ES-I3 (cell line): ENCODE results near the gene C10orf143.

Experiments used
- H3K36me3 ChIP-seq: 2 replicates; pipeline ENCODE4 v1.6.1; 2013; ENCODE audit warnings: mild to moderate bottlenecking, low read length, control low read depth, moderate library complexity; ENCODE audit not compliant: insufficient read depth
- H3K4me1 ChIP-seq: 2 replicates; pipeline ENCODE4 v1.6.1; 2013; ENCODE audit warnings: mild to moderate bottlenecking, control low read depth, low read length; ENCODE audit not compliant: insufficient read depth
- H3K9ac ChIP-seq: 2 replicates; pipeline ENCODE4 v1.6.1; 2013; ENCODE audit warnings: low read depth, mild to moderate bottlenecking, low read length, moderate library complexity
- H3K9me3 ChIP-seq: 2 replicates; pipeline ENCODE4 v1.6.1; 2013; ENCODE audit warnings: mild to moderate bottlenecking, low read length, moderate library complexity; ENCODE audit not compliant: control insufficient read depth, insufficient read depth

Gene C10orf143

DNA sequence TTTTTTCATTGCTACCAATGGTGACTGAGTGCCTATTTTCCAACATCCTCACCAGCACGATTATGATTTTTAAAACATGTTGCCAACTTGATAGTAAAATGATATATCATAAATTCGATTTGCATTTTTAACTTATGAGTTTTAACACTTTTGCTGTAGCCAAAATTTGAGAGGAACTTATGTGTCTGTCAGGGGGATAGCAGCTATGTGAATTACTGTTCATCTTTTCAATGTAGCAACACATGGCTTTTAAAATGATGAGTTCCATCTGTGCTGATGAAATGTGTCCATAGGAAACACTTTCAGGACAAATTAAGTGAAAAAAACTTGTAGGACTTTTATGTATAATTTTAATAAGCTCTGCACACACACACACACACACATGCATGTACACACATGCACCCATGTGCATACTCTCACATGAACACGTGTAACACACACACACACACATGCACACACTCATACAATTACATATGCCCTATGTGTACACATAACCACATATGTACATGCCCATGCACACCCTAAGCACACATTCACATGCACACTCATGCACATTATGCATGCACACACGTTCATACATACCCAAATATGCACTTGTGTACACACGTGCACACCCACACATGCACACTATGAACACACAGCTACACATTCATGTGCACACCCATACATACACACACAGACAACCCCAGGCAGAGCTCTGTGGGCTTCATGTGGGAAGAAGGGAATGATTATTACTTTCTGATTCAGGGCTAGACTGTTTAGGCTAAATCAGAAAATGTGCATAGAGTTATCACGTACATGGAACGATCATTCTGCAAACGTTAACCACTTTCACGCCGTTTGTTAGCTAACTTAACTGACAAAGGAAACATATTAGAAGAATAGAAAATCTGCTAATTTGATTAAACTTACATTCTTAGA, 68.9 kb downstream of the C10orf143 start:
- Histone ChIP-seq H3K4me1 (peaks cover 4% of the 10 kb centered on the region; the same call in 1 of the 2 replicates), H3K9me3 (no peaks in the 10 kb centered on the region), H3K36me3 (no peaks in the 10 kb centered on the region), H3K9ac (no peak overlapping the region)

DNA sequence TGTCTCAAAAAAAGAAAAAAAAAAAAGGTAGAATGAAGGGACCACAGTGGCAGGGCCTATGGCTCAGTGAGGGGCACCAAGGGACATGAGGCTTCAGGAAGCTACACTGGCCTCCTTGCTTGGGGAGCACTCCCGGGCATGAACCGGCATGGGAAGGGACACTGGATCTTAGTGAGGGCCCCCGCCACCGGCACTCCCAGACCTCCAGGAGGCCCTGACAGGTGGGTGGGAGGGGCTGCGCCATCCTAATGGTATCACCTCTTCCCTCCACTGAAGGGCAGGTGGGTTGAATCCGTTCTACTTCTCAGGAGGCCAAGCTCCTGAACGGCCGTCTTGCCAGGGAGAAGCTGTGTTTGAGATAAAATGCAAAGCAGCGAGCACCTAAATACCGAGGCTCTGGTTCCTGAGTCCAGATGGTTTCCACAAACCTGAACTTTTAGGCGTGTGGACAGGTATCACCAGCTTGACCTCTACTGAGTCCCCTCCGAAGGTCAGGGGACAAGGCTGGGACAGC, 69.8 kb downstream of the C10orf143 start:
- no peak overlapping the region for H3K9ac ChIP-seq
- peaks cover 4% of the 10 kb centered on the region; the same call in 1 of the 2 replicates for H3K4me1 ChIP-seq
- H3K9me3 ChIP-seq = no peaks in the 10 kb centered on the region; the same call in 1 of the 2 replicates
- no peaks in the 10 kb centered on the region for H3K36me3 ChIP-seq

DNA sequence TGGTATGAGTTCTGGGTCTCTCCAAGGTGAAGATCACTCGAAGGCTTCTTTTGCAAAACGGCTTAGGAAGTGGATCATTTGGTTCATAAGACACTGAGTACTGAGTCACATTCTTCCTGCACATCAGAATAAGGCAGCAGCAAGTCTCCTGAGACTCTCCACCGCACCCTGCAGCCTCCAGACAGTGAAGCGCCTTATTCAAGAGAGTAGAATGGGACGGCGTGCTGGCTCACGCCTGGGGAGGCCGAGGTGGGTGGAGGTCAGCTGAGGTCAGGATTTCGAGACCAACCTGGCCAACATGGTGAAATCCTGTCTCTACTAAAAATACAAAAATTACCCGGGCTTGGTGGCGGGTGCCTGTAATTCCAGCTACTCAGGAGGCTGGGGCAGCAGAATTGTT, 70.3 kb downstream of the C10orf143 start:
- no peak overlapping the region for H3K9ac ChIP-seq
- peaks cover 4% of the 10 kb centered on the region; the same call in 1 of the 2 replicates for H3K4me1 ChIP-seq
- H3K36me3 ChIP-seq = no peaks in the 10 kb centered on the region
- no peaks in the 10 kb centered on the region; the same call in 1 of the 2 replicates for H3K9me3 ChIP-seq

DNA sequence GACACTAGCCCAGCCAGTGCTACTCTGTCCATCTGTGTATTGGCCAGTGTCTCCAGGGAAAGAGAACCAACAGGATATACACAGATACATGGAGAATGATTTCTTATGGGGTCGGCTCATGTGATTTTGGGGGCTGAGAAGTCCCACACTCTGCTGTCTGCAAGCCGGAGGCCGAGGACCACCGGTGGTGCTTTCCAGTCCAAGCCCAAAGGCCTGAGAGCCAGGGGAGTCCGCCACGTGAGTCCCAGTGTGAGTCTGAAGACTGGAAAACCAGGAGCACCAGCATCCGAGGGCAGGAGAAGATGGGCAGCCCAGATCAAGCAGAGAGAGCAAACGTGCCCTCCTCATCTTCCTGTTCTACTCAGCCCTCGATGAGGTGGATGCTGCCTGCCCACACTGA, 71.5 kb downstream of the C10orf143 start:
- Histone ChIP-seq H3K9me3 (no peaks in the 10 kb centered on the region; the same call in 1 of the 2 replicates), H3K4me1 (peaks cover 4% of the 10 kb centered on the region; the same call in 1 of the 2 replicates), H3K36me3 (no peaks in the 10 kb centered on the region), H3K9ac (no peak overlapping the region)

DNA sequence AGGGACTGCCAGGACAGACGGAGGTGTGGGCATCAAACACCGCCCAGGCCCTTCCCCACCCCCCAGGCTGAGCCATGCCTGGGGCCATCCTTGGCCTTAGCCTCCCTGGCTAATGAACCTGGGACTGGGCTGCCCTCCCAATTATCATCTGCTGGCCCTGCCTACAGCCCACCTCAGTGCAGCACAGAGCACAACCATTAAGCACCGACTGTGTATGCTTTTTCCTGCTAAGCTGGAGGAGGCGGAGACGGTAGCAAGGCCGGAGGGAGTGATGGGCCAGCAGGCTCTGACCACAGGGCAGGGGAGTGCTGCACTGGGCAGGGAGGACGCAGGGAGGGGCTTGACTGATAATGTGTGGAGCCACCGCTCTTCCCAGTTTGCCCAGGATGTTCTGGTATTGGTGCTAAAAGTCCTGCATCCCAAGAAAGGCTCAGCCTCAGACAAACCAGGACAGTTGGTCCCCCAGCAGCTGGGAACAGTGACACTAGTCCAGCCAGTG, 72.0 kb downstream of the C10orf143 start:
- H3K4me1 ChIP-seq = peaks cover 4% of the 10 kb centered on the region; the same call in 1 of the 2 replicates
- H3K9ac ChIP-seq = no peak overlapping the region
- no peaks in the 10 kb centered on the region for H3K36me3 ChIP-seq
- H3K9me3 ChIP-seq = no peaks in the 10 kb centered on the region; the same call in 1 of the 2 replicates

DNA sequence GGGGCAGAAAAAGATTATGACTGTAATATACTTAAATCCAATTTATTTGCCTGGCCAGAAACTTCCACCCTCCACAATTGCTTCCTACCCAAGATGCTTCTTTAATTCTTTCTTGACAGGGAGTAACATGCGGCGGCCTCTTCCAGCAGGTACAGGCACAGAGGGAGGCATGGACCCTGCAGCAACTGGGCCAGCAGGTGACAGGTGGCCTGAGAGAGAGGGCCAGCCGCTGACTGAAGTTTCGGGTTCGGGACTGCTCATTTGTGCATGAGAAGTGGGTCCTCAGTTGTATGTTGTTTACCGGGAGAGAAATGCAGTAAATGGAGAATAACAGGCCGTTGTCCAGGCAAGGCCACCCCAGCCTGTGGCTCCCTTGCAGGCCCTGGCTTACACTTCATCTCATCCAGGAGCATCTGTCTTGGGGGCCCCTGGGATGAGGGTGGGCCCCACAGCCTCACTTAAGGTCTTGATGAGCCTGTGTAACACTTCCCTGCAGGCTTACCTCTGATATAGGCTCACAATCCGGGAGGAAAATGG, 72.5 kb downstream of the C10orf143 start:
- Histone ChIP-seq H3K9ac (no peak overlapping the region), H3K9me3 (no peaks in the 10 kb centered on the region; the same call in 1 of the 2 replicates), H3K36me3 (no peaks in the 10 kb centered on the region), H3K4me1 (peaks cover 4% of the 10 kb centered on the region; the same call in 1 of the 2 replicates)

DNA sequence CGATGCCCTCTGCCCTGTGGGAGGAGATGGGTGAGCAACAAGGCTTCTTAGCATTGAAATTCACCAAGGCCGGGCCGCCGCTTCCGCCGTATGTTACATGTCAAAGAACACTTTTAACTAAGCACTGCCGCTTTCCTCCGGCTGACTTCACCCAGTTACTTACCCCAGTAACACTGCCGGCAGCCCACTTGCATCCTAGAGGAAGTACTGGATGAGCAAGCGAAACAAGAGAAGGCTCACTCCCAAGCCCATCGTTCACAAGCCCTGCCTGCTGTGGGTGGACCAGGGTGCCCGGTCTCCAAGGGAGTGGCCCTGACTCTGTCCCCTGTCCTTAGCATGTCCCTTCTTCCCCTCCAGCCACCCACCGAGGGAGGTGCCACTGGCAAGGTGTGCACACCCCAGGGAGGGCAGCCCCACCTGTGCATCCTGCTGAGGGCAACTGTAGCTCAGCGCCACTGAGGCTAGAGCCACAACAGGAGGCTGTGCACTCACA, 73.4 kb downstream of the C10orf143 start:
- no peaks in the 10 kb centered on the region for H3K4me1 ChIP-seq
- H3K9ac ChIP-seq = no peak overlapping the region
- no peaks in the 10 kb centered on the region; the same call in 1 of the 2 replicates for H3K9me3 ChIP-seq
- H3K36me3 ChIP-seq = no peaks in the 10 kb centered on the region

DNA sequence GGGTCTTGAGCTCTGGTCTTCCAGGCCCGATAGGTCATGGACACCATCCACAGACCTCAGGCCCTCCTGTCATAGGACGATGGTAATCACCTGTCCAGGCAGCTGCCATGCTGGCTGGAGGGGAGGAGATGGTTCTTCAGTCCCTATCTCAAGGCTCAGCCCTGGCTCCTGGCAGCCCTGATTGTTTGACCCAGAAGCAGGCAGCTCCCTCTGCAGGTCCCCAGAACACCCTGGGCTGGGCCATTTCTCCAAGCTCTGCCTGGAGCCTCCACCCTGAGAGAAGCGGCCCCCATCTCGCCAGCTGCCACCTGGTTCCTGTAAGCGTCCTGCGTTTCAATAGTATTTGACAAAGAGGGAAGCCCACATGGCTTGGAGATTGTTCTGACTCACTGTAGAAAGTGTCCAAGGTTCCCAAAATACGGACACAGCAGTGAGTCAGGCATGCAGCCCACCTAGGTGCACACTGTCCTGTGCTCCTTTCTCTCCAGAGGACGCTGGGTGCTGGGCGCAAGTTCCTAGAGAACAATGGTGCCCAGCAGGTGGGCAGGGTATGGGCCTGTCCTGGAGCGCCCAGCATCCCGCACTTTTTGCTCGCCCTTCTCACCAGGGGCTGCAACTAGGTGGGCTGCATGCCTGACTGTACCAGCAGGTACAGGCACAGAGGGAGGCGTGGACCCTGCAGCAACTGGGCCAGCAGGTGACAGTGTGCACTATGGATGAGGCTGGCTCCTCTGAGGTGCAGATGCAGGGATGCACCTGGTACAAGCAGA, 74.1 kb downstream of the C10orf143 start:
- H3K9ac ChIP-seq = no peak overlapping the region
- no peaks in the 10 kb centered on the region for H3K36me3 ChIP-seq
- no peaks in the 10 kb centered on the region for H3K4me1 ChIP-seq
- H3K9me3 ChIP-seq = no peaks in the 10 kb centered on the region; the same call in 1 of the 2 replicates

DNA sequence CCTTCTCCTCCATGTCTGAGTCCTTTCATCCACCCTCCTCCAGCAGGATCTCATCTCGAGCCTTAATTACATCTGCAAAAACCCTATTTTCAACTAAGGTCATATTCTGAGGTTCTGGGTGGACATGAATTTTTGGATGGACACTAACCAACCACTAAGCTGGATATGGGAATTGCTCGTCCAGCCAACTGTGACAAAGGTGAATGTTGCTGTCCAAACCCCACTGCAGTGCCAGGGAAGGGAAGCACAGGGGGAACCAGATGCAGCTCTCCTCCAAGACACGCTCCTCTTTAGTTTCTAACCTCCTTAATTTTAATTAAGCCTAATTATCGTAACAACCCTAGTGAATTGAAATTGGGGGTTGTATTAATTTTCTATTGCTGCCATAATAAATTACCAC, 81.4 kb downstream of the C10orf143 start:
- H3K9ac ChIP-seq = no peak overlapping the region
- H3K4me1 ChIP-seq = no peaks in the 10 kb centered on the region
- no peaks in the 10 kb centered on the region for H3K36me3 ChIP-seq
- no peaks in the 10 kb centered on the region for H3K9me3 ChIP-seq

DNA sequence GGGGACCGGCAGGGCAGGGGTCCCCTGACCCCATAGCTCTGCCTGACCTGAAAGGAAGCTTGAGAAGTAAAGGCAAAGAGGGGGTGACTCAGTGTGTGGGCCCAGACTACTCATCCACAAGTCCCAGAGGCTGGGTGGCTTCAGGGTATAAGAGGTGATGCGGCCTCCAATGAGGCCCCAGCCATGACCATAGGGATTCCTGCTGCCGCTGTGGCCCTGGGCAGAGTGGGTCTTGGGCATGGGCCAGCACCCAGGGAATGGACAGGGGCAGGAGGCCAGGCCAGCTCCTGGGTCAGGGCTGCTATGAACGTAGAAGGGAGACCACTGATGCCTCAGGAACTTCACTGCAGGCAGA, 82.2 kb downstream of the C10orf143 start:
- Histone ChIP-seq H3K4me1 (no peaks in the 10 kb centered on the region), H3K9me3 (no peaks in the 10 kb centered on the region), H3K9ac (no peak overlapping the region), H3K36me3 (no peaks in the 10 kb centered on the region)

DNA sequence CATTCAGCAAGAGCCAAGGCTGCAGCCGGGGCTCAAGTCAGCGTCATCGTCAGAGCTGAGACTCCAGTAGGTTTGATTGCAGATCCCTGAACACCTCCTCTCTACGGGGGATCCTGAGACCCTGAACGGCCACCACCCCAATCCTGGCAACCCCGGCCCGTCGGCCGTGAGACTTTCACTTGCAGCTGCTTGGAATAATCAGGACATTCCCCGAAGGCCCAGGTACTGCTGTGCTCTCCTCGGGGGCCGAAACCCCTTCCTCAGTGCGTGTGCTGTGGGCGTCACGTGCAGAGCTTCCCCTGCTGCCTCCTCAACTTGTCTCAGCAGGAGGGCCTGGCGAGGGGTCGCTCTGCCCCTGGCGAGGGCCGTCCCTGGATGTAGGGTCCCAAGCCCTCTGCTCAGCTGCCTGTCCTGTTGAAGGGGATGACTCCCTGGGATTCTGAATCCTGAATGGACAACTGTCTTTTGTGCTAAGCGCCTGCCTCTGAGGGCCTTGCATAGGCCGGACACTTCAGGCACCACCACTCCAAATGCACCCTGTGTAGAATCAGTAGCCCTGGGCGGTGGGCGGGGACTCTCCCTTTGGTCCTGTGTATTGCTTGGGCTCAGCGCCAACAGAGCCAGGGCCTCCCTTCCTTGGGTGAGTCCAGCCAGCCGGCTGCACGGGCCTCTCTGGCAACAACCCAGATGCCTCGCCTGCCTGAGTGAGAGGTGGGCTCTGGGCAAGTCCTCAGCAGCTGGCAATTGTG, 82.7 kb downstream of the C10orf143 start:
- no peak overlapping the region for H3K9ac ChIP-seq
- no peaks in the 10 kb centered on the region for H3K4me1 ChIP-seq
- no peaks in the 10 kb centered on the region for H3K36me3 ChIP-seq
- H3K9me3 ChIP-seq = no peaks in the 10 kb centered on the region

DNA sequence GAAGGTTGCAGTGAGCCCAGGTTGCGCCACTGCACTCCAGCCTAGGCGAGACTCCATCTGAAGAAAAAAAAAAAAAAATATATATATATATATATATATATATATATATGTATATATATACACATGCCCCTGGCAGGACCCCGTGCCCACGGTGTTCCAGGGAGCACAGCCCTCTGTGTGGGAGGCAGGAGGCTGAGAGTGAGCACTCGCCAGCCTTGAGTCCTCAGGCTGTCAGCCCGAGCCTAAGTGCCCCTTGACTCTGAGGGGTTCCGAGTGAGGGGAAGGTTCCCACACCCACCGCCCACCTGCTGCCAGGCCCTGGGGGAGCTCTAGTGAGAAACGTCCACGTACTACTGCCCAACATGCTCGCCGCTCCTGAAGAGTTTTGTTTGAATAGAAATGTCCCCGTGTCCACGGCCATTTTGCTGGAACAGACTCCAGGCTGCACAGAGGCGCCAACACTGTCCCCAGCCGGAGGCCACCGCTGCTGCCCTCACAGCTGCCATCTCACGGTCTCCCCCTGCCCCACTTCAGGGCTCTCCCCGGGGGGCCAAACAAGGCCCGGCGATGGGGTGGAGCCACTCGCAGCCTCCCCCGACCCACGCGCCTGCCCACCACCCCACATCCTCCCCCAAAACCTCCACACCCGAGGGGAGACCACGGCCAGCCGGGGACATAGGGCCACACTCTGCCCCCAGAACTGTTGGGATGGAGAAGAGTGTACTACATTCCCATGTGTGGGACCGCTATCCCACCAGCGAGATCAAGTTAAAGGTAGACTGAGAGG, 83.8 kb downstream of the C10orf143 start:
- H3K36me3 ChIP-seq = no peaks in the 10 kb centered on the region
- H3K4me1 ChIP-seq = no peaks in the 10 kb centered on the region
- H3K9me3 ChIP-seq = no peaks in the 10 kb centered on the region
- no peak overlapping the region for H3K9ac ChIP-seq
